Uterus (tissue), 2 donors: Measurements from ENCODE around the gene PCYT1A.

ENCODE experiments used
- CTCF ChIP-seq, 4 experiments: fragments of 200-600 bp in 2 of 4; fragments of 450-650 bp in 2 of 4; sonication (generic) in 2 of 4; IDR thresholded peaks; one replicate each; pipeline ENCODE4 v1.5.1; 2016 to 2019; ENCODE audit warnings: antibody characterized with exemption in 4 of 4, mild to moderate bottlenecking in 2 of 4, moderate library complexity in 1 of 4
- POLR2A ChIP-seq, 2 donors: fragments of 450-650 bp; IDR thresholded peaks; one replicate each; pipeline ENCODE4 v1.6.1; 2016; ENCODE audit warnings: antibody characterized with exemption in 2 of 2, mild to moderate bottlenecking in 1 of 2, moderate library complexity in 1 of 2

GRCh38 chr3:196192036-196192523, 95.4 kb downstream of the PCYT1A start:
- TF ChIP-seq CTCF (IDR thresholded peaks at IDR 0.05) = no peak
- TF ChIP-seq POLR2A (IDR thresholded peaks at IDR 0.05) = no peak
